Loucy (cell line): Measurements from ENCODE around the gene MDM2.

Source experiments
- H2AFZ ChIP-seq: fragments of 200-600 bp; sonication (generic); 2 replicates; pipeline ENCODE4 v1.6.0; 2016; ENCODE audit warnings: antibody characterized with exemption, mild to moderate bottlenecking, low read length, moderate library complexity
- H3F3A ChIP-seq: fragments of 200-600 bp; 2 replicates; pipeline ENCODE4 v1.6.0; 2016; ENCODE audit warnings: antibody characterized with exemption, low read depth, mild to moderate bottlenecking
- H3K27me3 ChIP-seq: fragments of 200-600 bp; sonication (generic); 2 replicates; pipeline ENCODE4 v1.6.1; 2014; ENCODE audit warnings: low read length, mild to moderate bottlenecking; ENCODE audit not compliant: insufficient read depth, poor library complexity, severe bottlenecking
- H3K36me3 ChIP-seq: fragments of 200-600 bp; sonication (generic); 2 replicates; pipeline ENCODE4 v1.6.1; 2016; ENCODE audit warnings: low read length; ENCODE audit not compliant: insufficient read depth
- H3K4me1 ChIP-seq: fragments of 200-600 bp; sonication (generic); 2 replicates; pipeline ENCODE4 v1.5.1; 2014; ENCODE audit warnings: low read length, mild to moderate bottlenecking; ENCODE audit not compliant: insufficient read depth, poor library complexity, severe bottlenecking
- H3K4me2 ChIP-seq: fragments of 200-600 bp; sonication (generic); 2 replicates; pipeline ENCODE4 v1.6.0; 2014; ENCODE audit warnings: antibody characterized with exemption, low read length, low read depth, mild to moderate bottlenecking; ENCODE audit not compliant: poor library complexity, severe bottlenecking
- H3K4me3 ChIP-seq: fragments of 200-600 bp; sonication (generic); 2 replicates; pipeline ENCODE4 v1.5.1; 2014; ENCODE audit warnings: low read length, mild to moderate bottlenecking, mixed read lengths; ENCODE audit not compliant: poor library complexity, severe bottlenecking
- H3K79me2 ChIP-seq: fragments of 200-600 bp; sonication (generic); 2 replicates; pipeline ENCODE4 v1.6.1; 2014; ENCODE audit warnings: low read length; ENCODE audit not compliant: insufficient read depth
- H3K9ac ChIP-seq: fragments of 200-600 bp; sonication (generic); 2 replicates; pipeline ENCODE4 v1.6.0; 2014; ENCODE audit warnings: mild to moderate bottlenecking, low read depth, low read length, moderate library complexity; ENCODE audit not compliant: poor library complexity, severe bottlenecking
- H3K9me2 ChIP-seq: fragments of 200-600 bp; sonication (generic); replicated peaks from 2 replicates; pipeline ENCODE4 v1.6.1; 2016; ENCODE audit warnings: low read depth, low read length, mixed read lengths
- H3K9me3 ChIP-seq: fragments of 200-600 bp; sonication (generic); 2 replicates; pipeline ENCODE4 v1.6.1; 2014; ENCODE audit warnings: mild to moderate bottlenecking, antibody characterized with exemption, low read length, low read depth; ENCODE audit not compliant: insufficient read depth
- H4K20me1 ChIP-seq: fragments of 200-600 bp; sonication (generic); 2 replicates; pipeline ENCODE4 v1.6.0; 2014; ENCODE audit warnings: antibody characterized with exemption, low read length, mild to moderate bottlenecking; ENCODE audit not compliant: insufficient read depth, poor library complexity, severe bottlenecking
- EZH2phosphoT487 ChIP-seq: fragments of 200-600 bp; IDR thresholded peaks from 2 replicates; pipeline ENCODE4 v1.6.1; 2018; ENCODE audit warnings: antibody characterized with exemption, mild to moderate bottlenecking, moderate library complexity, borderline replicate concordance
- TF ChIP-seq, protein P1 (sequence below): fragments of 200-600 bp; sonication (generic); conservative IDR thresholded peaks from 2 replicates; pipeline ENCODE4 v1.5.1; 2014; ENCODE audit warnings: mild to moderate bottlenecking, antibody characterized with exemption, low read length

Gene MDM2

DNA sequence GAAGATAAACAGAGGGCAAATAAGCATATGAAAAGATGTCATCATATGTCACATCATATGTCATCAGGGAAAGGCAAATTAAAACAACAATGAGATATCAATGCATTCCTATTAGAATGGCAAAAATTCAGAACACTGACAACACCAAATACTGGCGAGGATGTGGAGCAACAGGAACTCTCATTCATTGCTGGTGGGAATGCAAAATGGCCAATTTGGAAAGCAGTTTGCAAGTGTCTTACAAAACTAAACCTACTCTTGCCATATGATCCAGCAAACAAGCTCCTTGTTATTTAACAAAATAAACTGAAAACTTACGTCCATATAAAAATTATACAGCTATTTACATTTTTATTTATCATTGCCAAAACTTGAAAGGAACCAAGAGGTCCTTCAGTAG is 92.3 kb downstream of the MDM2 start:
- Histone ChIP-seq H2AFZ (no peak overlapping the region), H3K79me2 (no peaks in the 10 kb centered on the region), H3K9me2 (0 out of 2 replicates have a peak, but pooled peaks cover 6% of the 10 kb centered on the region), H3K9ac (no peak overlapping the region), H3K27me3 (no peaks in the 10 kb centered on the region), H3F3A (no peaks in the 10 kb centered on the region), H3K4me2 (no peak overlapping the region), H3K36me3 (no peaks in the 10 kb centered on the region), H4K20me1 (no peaks in the 10 kb centered on the region), H3K4me1 (no peaks in the 10 kb centered on the region), H3K9me3 (no peaks in the 10 kb centered on the region), H3K4me3 (no peak overlapping the region)
- no peak for TF ChIP-seq EZH2phosphoT487
- TF ChIP-seq, protein P1, sequence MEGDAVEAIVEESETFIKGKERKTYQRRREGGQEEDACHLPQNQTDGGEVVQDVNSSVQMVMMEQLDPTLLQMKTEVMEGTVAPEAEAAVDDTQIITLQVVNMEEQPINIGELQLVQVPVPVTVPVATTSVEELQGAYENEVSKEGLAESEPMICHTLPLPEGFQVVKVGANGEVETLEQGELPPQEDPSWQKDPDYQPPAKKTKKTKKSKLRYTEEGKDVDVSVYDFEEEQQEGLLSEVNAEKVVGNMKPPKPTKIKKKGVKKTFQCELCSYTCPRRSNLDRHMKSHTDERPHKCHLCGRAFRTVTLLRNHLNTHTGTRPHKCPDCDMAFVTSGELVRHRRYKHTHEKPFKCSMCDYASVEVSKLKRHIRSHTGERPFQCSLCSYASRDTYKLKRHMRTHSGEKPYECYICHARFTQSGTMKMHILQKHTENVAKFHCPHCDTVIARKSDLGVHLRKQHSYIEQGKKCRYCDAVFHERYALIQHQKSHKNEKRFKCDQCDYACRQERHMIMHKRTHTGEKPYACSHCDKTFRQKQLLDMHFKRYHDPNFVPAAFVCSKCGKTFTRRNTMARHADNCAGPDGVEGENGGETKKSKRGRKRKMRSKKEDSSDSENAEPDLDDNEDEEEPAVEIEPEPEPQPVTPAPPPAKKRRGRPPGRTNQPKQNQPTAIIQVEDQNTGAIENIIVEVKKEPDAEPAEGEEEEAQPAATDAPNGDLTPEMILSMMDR, result no peak
